Measurements from ENCODE around the gene CACNA1D.
A peak's percentile ranks its signal among the peaks of the same experiment; 100 is the strongest.

Gene CACNA1D

DNA sequence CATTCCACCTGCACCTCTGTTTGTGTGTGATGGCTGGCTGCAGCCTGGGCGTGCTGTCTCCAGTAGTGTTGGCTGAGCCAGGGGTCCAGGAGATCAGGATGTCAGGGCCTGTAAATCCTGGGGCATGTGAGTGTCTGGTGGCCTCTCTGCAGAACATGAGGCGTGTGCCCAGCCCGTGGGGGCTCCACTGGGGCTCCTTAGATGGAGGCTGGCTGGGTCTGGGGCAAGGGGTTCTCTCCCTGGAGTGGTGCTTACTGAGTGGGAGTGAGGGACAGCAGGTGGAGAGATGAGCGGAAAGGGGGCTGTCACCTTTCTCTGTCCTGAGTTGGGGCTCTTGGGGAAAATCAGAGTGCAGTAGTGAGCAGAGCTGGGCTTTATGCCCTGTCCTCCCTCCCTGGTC is 199.6 kb downstream of the CACNA1D start:
- no peak for DNase-seq

- DNase-seq, result no peak
Observed at GRCh38 chr3:53694666-53695323, 200.4 kb downstream of the CACNA1D start.

DNA sequence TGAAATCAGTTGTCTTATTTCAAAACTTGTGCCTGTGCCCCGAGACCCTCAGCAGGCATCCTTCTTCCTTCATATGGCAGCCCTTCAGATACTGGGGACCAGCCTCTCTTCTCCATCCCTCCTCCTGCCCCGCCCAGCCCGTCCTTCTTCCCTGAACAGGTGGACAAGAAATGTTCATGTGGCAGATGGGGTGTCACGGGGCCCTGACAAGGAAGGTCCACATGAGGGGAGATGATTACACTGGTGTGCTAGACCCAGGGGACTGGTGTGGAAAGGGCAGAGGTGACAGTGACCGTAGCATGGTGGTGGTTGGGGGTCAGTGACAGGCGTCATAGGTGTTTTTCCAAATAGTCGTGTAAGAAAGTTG is 200.9 kb downstream of the CACNA1D start:
- DNase-seq, result no peak

DNA sequence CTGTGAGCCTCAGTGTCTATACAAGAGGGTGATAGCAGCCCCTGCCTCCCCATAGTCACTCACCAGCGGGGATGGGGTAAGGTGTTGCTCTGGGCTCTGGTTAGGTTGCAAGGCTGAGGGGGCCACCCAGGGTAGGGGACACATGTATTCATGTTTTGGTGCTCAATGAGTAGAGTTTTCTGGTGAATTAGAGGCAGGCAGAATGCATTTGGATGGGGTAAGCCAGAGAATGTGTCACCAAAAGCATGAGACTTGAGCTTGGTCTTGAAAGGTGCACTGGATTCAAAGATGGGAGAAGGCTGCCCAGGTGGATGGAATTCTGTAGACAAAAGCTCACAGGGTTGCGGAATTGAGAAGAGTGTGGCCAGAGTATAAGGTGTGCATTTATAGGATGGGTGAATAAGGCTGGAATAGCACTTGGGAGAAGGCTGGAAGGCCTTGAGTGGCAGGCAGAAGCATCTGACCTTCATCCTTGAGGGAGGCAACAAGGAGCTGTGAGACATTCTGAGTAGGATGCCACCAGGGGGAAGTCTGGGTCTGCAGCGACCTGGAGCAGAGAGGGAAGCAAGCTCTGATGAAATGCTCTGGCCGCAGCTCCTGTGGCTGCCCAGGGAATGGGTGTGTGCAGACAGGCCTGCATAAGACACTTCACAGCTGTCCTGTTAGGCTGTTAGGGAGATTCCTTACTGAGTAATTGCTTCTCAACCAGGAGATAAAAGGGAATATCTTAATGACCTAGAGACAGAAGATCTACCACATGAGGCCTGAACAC is 202.2 kb downstream of the CACNA1D start:
- peak in 3 of 4 experiments; percentile 7 to 65 (median 29) for DNase-seq

DNA sequence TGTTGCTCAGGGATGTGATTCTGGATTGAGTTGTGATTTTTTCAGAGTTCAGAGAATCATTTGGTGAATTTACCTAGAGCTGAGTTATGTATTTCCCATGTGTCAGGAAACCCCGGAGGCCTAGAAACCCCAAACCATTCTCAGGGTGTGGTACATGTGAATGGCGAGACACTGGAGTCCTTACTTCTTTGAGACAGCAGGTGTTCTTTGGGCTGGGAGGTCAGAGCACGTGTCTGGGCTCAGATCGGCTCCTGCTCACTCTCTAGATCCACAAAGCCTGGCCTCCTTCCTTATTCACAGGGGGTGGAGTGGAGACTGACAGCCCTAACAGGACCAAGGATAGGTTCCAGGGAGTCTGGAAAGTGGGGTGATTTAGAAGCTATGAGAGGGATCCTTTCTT is 206.0 kb downstream of the CACNA1D start:
- DNase-seq, result no peak

DNA sequence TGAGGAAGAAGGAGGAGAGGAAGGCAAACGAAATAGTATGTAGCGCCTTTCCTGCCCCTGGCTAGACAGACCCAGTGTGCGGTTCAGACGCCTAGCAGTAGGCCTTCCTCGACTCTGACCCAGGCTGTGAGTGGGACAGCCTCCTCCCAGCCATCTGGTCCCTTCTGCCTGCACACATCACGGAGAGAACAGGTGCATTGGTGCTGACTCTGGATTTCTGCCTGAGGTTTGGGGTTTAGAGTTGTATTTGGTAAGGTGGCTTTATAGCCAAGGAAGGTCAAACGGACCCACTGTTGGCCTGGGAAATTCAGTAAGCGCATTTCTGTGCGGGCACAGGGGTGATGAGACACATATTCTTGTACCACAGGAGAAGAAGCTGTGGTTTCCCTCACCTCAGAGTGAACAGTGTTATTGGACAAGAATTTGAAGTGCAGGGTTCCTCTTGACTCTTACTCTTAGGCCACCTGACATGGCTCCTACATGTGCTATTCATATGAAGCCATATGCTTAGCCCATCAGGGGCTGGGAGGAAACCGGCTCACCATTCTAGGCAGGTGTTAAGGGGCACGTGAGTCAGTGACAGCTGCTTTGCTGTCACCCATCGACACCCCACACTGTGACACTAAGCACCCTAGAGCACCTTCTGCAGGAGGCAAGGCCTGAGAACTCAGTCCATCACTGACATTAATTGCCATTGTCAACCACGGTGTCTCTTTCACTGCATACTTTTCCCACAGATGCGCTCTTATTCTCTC is 208.5 kb downstream of the CACNA1D start:
- DNase-seq, result no peak

DNA sequence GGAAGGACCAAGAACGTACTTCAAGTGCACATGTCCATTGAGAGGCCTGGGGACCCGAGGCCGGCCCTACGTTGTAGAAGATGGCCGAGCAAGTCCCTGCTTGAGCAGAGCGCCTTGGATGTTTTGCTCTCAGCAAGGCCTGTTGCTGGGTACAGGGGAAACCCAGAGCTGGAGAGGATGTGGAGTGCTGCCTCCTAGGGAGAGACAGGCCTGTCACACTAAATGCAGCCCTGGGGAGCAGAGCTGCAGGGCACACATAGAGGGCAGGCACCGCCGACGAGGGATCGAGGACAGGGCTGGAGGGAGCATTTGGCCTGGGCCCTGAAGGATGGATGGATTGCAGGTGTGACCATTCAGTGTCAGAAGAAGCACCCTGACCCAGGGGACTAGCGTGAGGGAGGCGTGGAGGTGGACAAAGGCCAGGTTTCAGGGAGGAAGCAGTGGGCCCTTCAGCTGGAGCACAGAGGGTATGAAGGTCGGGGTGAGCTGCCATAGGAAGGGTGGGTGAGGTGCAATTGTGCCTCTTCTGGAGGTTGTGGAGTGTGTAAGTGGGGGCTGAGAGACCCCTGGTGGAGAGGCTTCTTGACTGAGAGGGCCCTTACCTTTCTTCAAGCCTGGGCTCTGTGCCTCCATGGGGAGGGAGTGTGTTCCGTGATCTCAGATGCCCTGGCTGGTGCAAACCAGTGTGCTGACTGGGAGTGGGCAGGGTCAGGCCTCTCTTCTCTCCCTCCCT is 209.4 kb downstream of the CACNA1D start:
- no peak for DNase-seq

GRCh38 chr3:53704363-53704725 is 209.9 kb downstream of the CACNA1D start:
- DNase-seq, result no peak

GRCh38 chr3:53705024-53705745 is 210.8 kb downstream of the CACNA1D start:
- DNase-seq, result no peak

- no peak for DNase-seq
Observed at GRCh38 chr3:53705774-53706173, 211.4 kb downstream of the CACNA1D start.

DNA sequence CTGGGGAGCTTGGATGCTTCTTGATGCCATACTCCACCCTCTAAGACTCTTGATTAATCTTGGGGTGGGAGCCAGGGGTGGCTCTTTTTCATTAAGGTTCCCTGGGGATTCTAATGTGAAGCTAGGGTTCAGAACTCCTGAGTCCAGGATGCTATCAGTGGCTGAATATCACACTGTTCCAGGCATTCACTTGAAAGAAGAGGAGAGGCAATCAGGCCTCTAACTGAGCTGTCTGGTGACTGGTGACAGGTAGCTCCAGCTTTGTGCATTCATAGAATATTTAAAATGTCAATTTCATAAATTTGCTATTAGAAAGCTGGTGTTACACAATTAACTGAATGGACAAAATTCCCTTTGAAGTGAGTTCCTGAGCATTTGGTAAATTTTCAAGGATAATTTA is 212.8 kb downstream of the CACNA1D start:
- no peak for DNase-seq

GRCh38 chr3:53708001-53708621 is 213.7 kb downstream of the CACNA1D start:
- DNase-seq, result peak in 2 of 4 experiments; percentile 18 to 20

DNA sequence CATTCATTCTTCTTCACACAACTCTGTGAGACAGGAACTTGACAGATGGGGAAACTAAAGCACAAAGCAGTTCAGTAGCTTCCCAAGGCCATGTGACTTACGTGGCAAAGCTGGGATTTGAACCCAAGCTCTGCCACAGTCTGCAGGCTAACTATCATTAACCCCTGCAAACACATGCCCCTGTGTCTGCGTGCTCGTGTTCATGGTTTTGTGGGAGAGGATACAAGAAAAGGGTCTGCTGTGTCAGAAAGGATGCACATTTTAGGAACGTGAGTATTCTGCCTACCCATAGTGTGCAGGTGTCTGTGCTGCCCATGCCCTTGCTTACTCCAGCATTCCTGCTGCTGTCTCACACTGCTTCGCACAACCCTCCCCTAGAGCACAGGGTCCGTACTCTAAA is 214.8 kb downstream of the CACNA1D start:
- no peak for DNase-seq

DNA sequence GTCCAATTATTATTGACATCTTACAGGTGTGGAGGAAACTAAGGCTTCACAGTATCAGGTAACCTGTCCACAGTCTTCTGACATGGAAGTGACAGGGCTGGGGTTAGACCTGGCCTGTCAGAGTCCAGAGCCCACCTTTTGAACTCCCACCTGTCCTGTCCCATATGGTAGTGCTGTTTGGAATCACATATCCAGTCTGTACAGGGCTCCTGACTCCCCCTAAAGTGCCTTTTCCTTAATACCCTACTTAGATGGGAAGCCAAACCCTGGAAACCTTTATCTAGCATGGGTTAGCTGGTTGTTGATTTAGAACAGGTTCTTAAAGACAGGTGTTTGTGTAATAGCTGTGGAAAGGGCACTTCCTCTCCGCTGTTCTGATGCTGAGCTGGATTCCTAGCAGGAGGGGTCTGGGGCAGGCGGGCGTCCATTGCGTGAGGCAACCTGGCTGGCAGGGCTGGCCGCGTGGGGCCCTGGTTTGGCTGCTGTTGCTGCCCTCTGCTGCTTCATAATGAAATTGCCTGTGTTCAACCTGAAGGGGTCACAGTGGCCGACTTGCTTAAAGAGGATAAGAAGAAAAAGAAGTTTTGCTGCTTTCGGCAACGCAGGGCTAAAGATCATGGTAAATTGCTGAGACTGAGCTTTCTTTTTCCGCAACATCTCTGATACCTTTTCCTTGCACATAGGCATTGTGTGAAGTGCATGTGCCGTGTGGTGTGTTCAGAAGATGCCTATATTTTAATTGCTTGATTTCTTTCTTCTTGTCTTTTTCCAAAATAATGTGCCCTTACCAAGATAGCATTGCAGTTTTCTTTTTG is 215.7 kb downstream of the CACNA1D start:
- DNase-seq, result peak; percentile 71 to 85 (median 80)

DNA sequence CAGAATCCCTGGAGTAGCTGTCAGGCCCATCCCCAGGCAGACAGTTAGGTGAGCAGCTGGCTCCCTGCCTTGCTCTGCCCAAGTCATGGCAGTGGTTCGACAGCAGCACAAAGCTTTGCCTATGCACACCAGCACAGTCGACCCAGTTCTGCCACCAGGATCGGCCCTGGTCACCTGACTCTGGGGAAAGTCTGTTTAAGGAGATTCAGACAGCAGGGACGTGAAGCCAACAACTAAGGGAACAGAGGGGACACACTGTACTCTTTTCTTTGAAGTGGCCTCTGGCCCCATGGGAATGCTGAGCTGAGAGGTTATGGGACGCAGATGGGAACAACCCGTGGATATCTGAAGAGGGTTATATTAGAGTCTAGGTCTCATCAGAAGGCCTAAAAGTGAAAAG is 217.0 kb downstream of the CACNA1D start:
- DNase-seq, result no peak

DNA sequence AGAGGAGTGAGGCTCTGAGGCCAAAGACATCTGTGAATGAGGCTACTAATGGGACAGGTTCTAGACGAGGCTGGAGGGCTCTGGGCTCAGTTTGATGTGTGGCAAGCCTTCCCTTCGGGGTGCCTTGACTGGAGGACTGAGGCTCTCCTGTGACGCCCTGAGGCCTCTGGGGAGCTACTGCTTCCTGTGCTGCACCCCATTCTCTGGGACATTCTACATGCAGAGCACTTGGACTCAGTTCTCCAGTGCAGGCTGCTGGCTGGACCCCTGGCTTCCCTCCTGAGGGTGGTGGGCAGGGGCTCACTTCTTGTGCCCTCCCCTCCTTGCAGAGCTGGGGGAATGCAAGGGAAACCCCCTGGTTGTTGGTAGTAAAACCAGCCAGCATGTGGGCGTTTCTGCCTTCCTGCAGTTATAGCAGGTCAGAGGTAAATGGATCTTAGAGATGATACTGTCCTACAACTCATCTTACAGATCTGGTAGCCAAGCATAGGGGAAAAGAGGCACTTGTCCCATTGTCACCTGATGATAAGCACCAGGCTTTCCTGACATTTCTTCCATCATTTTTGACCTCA is 218.5 kb downstream of the CACNA1D start:
- DNase-seq, result no peak

DNA sequence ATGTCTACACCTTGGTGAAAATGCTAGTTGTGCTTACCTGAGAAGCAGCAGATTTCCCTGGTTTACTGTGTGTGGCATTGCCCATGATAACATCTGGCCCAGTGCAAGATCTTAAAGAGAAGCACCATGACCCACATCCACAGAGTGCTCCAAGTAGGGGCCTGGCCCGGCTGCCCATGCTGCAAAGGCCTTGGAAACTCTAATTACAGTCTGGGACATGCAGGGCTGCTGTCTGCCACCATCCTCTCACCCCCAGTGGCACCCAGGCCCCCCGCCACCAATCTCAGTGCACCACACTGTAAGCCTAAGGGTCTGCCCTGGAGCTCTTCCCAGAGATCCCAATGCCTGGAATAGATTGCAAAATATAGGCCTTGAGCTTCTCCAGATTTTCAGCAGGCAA is 219.2 kb downstream of the CACNA1D start:
- DNase-seq, result no peak

GRCh38 chr3:53715815-53716483 is 221.5 kb downstream of the CACNA1D start:
- no peak for DNase-seq

DNA sequence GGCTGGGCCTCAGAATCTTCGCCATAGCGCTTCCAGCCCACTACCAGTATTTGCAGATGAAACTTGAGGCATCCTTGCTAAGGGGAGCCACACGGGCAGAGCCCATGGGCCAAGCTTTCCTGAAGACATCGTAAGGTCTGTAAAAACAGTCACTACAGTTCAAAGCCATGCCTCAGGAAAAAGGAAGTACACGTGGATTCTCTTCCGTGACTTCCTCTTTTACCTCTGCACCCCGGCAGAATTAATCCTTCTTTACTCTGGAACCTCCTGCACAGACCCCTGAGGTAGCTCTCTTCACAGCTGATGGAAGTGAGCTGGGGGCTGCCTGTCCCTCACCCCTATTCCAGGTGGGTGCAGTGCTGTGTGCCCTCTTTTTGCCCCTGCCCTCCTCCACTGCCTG is 222.6 kb downstream of the CACNA1D start:
- peak; percentile 16 to 62 (median 50) for DNase-seq

- no peak for DNase-seq
Observed at GRCh38 chr3:53718462-53718861, 224.1 kb downstream of the CACNA1D start.
